ENCODE data around the gene KNOP1.

- TF ChIP-seq CTCF (conservative IDR thresholded peaks at IDR 0.05; ENCODE audit: low read depth, low read length) (no peak), EZH2 (IDR thresholded peaks at IDR 0.05; ENCODE audit: low read length, unreplicated experiment) (no peak)
Observed at GRCh38 chr16:19694989-19695388, 23.0 kb downstream of the KNOP1 start.

All from PC-3 (cell line).